K562 (cell line): ENCODE results near the gene AGMO. TPM values are rescaled to one million over a fixed set of nuclear protein-coding genes. Genes with fewer than 3 reads are reported as not detected.

Source experiments
- ATAC-seq: fragments of 200-7000 bp; cut with Tn5 transposase; 3 replicates; pipeline ENCODE4 v1.9.1; 2020; ENCODE audit warnings: moderate library complexity
- BruUV-seq: library from RNA; stranded (reverse); fragments of 400-500 nt; replicated peaks from 2 replicates; lab custom pipeline; 2021; lab: Mats Ljungman, UMichigan
- CTCF ChIA-PET: fragments of 300-600 bp; formaldehyde crosslinking; extraction: SDS; loops from one replicate; lab custom pipeline; 2021; ENCODE audit warnings: low intra/inter-chr PET ratio; lab: Yijun Ruan, JAX
- POLR2A ChIA-PET: fragments of 300-600, 350-650 bp; sonication (Branson Sonifier 250); formaldehyde crosslinking; extraction: SDS; loops from one replicate; lab custom pipeline; 2021; ENCODE audit warnings: antibody characterized with exemption, inconsistent platforms; lab: Yijun Ruan, JAX
- DNase-seq, 4 experiments: peaks; one replicate each; pipeline versions ENCODE4 v3.0.0 to v3.0.0-alpha.2; 2011 to 2018; ENCODE audit warnings: low spot score in 3 of 4, mixed read lengths in 3 of 4; ENCODE audit errors: extremely low read depth in 1 of 4
- FAIRE-seq: peaks from 2 replicates; lab custom pipeline; 2011; peaks lifted over from hg19 to GRCh38; lab: Jason Lieb, UNC
- H2AFZ ChIP-seq: 2 replicates; pipeline ENCODE4 v1.6.0; 2011; ENCODE audit warnings: low read depth, low read length, control low read depth, inconsistent platforms
- H3K27ac ChIP-seq: fragments of 200-600 bp; 3 replicates; pipeline ENCODE4 v1.8.0; 2011; ENCODE audit warnings: low read depth, mild to moderate bottlenecking, control low read depth, inconsistent platforms, low read length, moderate library complexity, mixed read lengths; ENCODE audit errors: extremely low read depth
- H3K27me3 ChIP-seq, 2 experiments: fragments of 300-600 bp in 1 of 2; 2 replicates in 1 of 2; 3 replicates in 1 of 2; pipeline versions ENCODE4 v1.6.0 to v1.8.0; 2011; ENCODE audit warnings: inconsistent platforms in 2 of 2, low read length in 2 of 2, mild to moderate bottlenecking in 1 of 2, mixed read lengths in 1 of 2, moderate library complexity in 1 of 2; ENCODE audit not compliant: control insufficient read depth in 2 of 2, insufficient read depth in 2 of 2
- H3K36me3 ChIP-seq: fragments of 300-600 bp; 3 replicates; pipeline ENCODE4 v1.8.0; 2011; ENCODE audit warnings: mild to moderate bottlenecking, low read length, inconsistent platforms; ENCODE audit not compliant: control insufficient read depth, insufficient read depth
- H3K4me1 ChIP-seq, 2 experiments: fragments of 200-600 bp in 1 of 2; replicated peaks in 1 of 2; 2 replicates in 1 of 2; 3 replicates in 1 of 2; pipeline versions ENCODE4 v1.5.1 to v1.8.0; 2011; ENCODE audit warnings: inconsistent platforms in 2 of 2, low read length in 2 of 2, mild to moderate bottlenecking in 1 of 2, mixed read lengths in 1 of 2, moderate library complexity in 1 of 2; ENCODE audit not compliant: control insufficient read depth in 2 of 2, insufficient read depth in 2 of 2
- H3K4me2 ChIP-seq: 2 replicates; pipeline ENCODE4 v1.6.1; 2011; ENCODE audit warnings: low read length, control low read depth, inconsistent platforms, mixed read lengths; ENCODE audit not compliant: insufficient read depth
- H3K4me3 ChIP-seq: fragments of 200-600 bp; sonication (generic), shearing (Covaris generic); 2 replicates; pipeline ENCODE4 v1.5.1; 2016; ENCODE audit warnings: control low read depth, inconsistent platforms
- H3K79me2 ChIP-seq: fragments of 200-600 bp; 3 replicates; pipeline ENCODE4 v1.8.0; 2011; ENCODE audit warnings: low read length, inconsistent platforms; ENCODE audit not compliant: control insufficient read depth, insufficient read depth
- H3K9ac ChIP-seq, 2 experiments: 2 replicates each; pipeline versions ENCODE4 v1.6.0 to v1.6.1; 2011; ENCODE audit warnings: low read depth in 2 of 2, low read length in 2 of 2, control low read depth in 1 of 2, inconsistent platforms in 1 of 2, mild to moderate bottlenecking in 1 of 2, mixed read lengths in 1 of 2; ENCODE audit not compliant: insufficient read depth in 1 of 2
- H3K9me1 ChIP-seq: one replicate; pipeline ENCODE4 v1.6.0; 2011; ENCODE audit warnings: inconsistent platforms, mild to moderate bottlenecking, low read length, moderate library complexity; ENCODE audit not compliant: control insufficient read depth, insufficient read depth
- H3K9me3 ChIP-seq: replicated peaks from 2 replicates; pipeline ENCODE4 v1.5.1; 2011; ENCODE audit warnings: low read depth, low read length, inconsistent platforms; ENCODE audit not compliant: control insufficient read depth, insufficient read depth
- H4K20me1 ChIP-seq: replicated peaks from 2 replicates; pipeline ENCODE4 v1.6.1; 2011; ENCODE audit warnings: low read length, inconsistent platforms, mixed read lengths; ENCODE audit not compliant: control insufficient read depth, insufficient read depth
- NEUROD1 ChIP-seq: fragments of 150-350 bp; IDR thresholded peaks from 2 replicates; pipeline ENCODE4 v1.6.1; 2014; ENCODE audit warnings: borderline replicate concordance, low read length, low read depth; ENCODE audit not compliant: partially characterized antibody
- RAD21 ChIP-seq, 2 experiments: fragments of 250-450 bp in 1 of 2; fragments of 450-650 bp in 1 of 2; sonication (Bioruptor Pico) in 1 of 2; formaldehyde crosslinking in 1 of 2; IDR thresholded peaks in 1 of 2; conservative IDR thresholded peaks in 1 of 2; 2 replicates each; pipeline versions ENCODE4 v1.4.0 to v1.8.0; 2020 to 2022; ENCODE audit warnings: mild to moderate bottlenecking in 2 of 2, moderate library complexity in 1 of 2
- SP2 ChIP-seq: IDR thresholded peaks from 2 replicates; pipeline ENCODE4 v1.6.1; 2011; ENCODE audit warnings: mild to moderate bottlenecking, low read depth, low read length, moderate library complexity; ENCODE audit not compliant: poor library complexity, severe bottlenecking; ENCODE audit errors: extremely low read depth
- ZNF277 ChIP-seq: fragments of 250-450 bp; sonication (Bioruptor Pico); IDR thresholded peaks from 2 replicates; pipeline ENCODE4 v1.8.0; 2022; ENCODE audit warnings: inconsistent platforms, mild to moderate bottlenecking, moderate library complexity, borderline replicate concordance
- ZNF316 ChIP-seq: fragments of 450-650 bp; IDR thresholded peaks from 2 replicates; pipeline ENCODE4 v1.6.1; 2016
- WGBS: fragments of 100-300 bp; shearing (Covaris generic); methylation state at CpG from one replicate; pipeline ENCODE4 v1.1.6; 2016; ENCODE audit warnings: low coverage, mixed read lengths; ENCODE audit not compliant: insufficient coverage; ENCODE audit errors: missing lambda C conversion rate; 5-methylcytosine and 5-hydroxymethylcytosine counted together
- in situ Hi-C: fragments of 300-500 bp; cut with MboI; formaldehyde crosslinking; loops from 4 replicates; pipeline ENCODE4 v1.15.0; 2018; ENCODE audit warnings: inconsistent platforms, mixed read lengths
- intact Hi-C: fragments of 100-400 bp; cut with micrococcal nuclease; formaldehyde crosslinking; loops from 2 replicates; pipeline ENCODE4 v1.14.2; 2022
- polyA plus RNA-seq, 8 experiments: library from polyadenylated mRNA; depleted of rRNA in 4 of 8; stranded (reverse) in 5 of 8; unstranded in 3 of 8; fragments of >200 nt; fragmentation: Nextera tagmentation in 2 of 8; fragmentation: Illumina TruSeq in 1 of 8; extraction: Ambion mirVana in 2 of 8; extraction: Trizol in 1 of 8; gene quantifications; 2 replicates each; pipeline versions ENCODE4 v1.2.1 to v1.2.3, GENCODE V29; 2011 to 2014; ENCODE audit warnings: inconsistent platforms in 1 of 8, missing spikeins in 1 of 8
- total RNA-seq, 7 experiments: library from RNA; depleted of rRNA in 6 of 7; stranded (reverse); fragments of >200 nt in 6 of 7; fragmentation: Illumina TruSeq in 2 of 7; extraction: Trizol in 2 of 7; gene quantifications; 2 replicates each; pipeline versions ENCODE4 v1.2.1 to v1.2.3, GENCODE V29; 2011 to 2021; ENCODE audit warnings: low replicate concordance in 1 of 7
- TF ChIP-seq, protein P1 (sequence below), 2 experiments: fragments of 250-450 bp in 1 of 2; fragments of 450-650 bp in 1 of 2; sonication (Bioruptor Pico) in 1 of 2; IDR thresholded peaks; 2 replicates each; pipeline versions ENCODE4 v1.6.1 to v1.8.0; 2016 to 2021; ENCODE audit warnings: mild to moderate bottlenecking in 2 of 2, moderate library complexity in 2 of 2, missing compliant biosample characterization in 1 of 2, missing genetic modification characterization in 1 of 2

The AGMO gene
- total and polyA plus RNA-seq, 9 of the 15 experiments (the other 6 are each of a cell fraction or from before 2014, with no cell fraction given), result 0.30 to 1.4 (median 0.69) TPM; not detected in 1

- TF ChIP-seq NEUROD1, result no peak
Observed at GRCh38 chr7:15544050-15544449, 17.8 kb downstream of the AGMO start (continued).

- DNase-seq, result no peak
- in situ Hi-C loops, result no loop called here
- no peaks in the 10 kb centered on the region for H4K20me1 ChIP-seq
- H3K36me3 ChIP-seq, result no peaks in the 10 kb centered on the region
- FAIRE-seq, result no peak
- no peak overlapping the region for H3K4me3 ChIP-seq
- POLR2A ChIA-PET, result no interaction called here
- no peak for ATAC-seq
- no peaks in the 10 kb centered on the region; the same call in 1 of the 2 replicates for H3K9me3 ChIP-seq
- TF ChIP-seq RAD21 (CRISPR knock-in tag; conservative IDR thresholded peaks at IDR 0.05 in 1 of 2, IDR thresholded peaks at IDR 0.05 in 1 of 2), result no peak
- TF ChIP-seq, protein P1, sequence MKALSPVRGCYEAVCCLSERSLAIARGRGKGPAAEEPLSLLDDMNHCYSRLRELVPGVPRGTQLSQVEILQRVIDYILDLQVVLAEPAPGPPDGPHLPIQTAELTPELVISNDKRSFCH (CRISPR knock-in tag; IDR thresholded peaks at IDR 0.05), result no peak
- TF ChIP-seq, protein P1 (tag; IDR thresholded peaks at IDR 0.05), result no peak
- TF ChIP-seq ZNF316, result no peak
- no peak for TF ChIP-seq SP2
- no peak for TF ChIP-seq ZNF277
- TF ChIP-seq, all 486 proteins: peak for 0
- CTCF ChIA-PET, result no interaction called here
- Histone ChIP-seq H3K27ac (no peak overlapping the region), H3K9ac (no peak overlapping the region), H3K27me3 (no peaks in the 10 kb centered on the region), H2AFZ (no peak overlapping the region), H3K79me2 (no peaks in the 10 kb centered on the region), H3K4me1 (no peaks in the 10 kb centered on the region), H3K9me1 (no peaks in the 10 kb centered on the region), H3K4me2 (no peak overlapping the region)
- intact Hi-C loops, result no loop called here
- WGBS, result 5% methylated on average over 1 of the region's 1 CpG
- no TSS peak for BruUV-seq
Observed at GRCh38 chr7:15543256-15543655, 18.6 kb downstream of the AGMO start.
